Mammary epithelial cell (primary cell): ENCODE measurements around the gene MIPEP.

Experiments
- CTCF ChIP-seq, 2 donors: IDR thresholded peaks in 1 of 2; conservative IDR thresholded peaks in 1 of 2; 2 replicates each; pipeline ENCODE4 v1.5.1; 2011 to 2012; ENCODE audit warnings: inconsistent platforms in 2 of 2, low read length in 2 of 2, mild to moderate bottlenecking in 2 of 2, control low read depth in 1 of 2, low read depth in 1 of 2; ENCODE audit not compliant: insufficient read depth in 1 of 2; ENCODE audit errors: extremely low read depth in 1 of 2
- EZH2 ChIP-seq: IDR thresholded peaks from 2 replicates; pipeline ENCODE4 v1.6.1; 2012; ENCODE audit warnings: low read length, inconsistent platforms, borderline replicate concordance

- TF ChIP-seq CTCF (conservative IDR thresholded peaks at IDR 0.05 in 1 of 2, IDR thresholded peaks at IDR 0.05 in 1 of 2; ENCODE audit: extremely low read depth in 1 of 2, insufficient read depth in 1 of 2, low read depth in 1 of 2, low read length in 2 of 2) (no peak), EZH2 (no peak)
These were observed 101.7 kb downstream of the MIPEP start for GRCh38 chr13:23787464-23787863.
